ENCODE data around the gene GUCD1. TPM values are rescaled to one million over a fixed set of nuclear protein-coding genes. Genes with fewer than 3 reads are reported as not detected.

Gene GUCD1
- total RNA-seq, 2 experiments from 2014 or later: 99.7 to 111 TPM

- Mint-ChIP-seq H3K4me3 (no peak overlapping the region), H3K27ac (no peak overlapping the region), H3K4me1 (ENCODE audit: low read depth) (peaks cover 20% of the 10 kb centered on the region), H3K27me3 (no peaks in the 10 kb centered on the region), H3K36me3 (ENCODE audit: low read depth) (no peaks in the 10 kb centered on the region), H3K9me3 (no peaks in the 10 kb centered on the region)
- ChIA-PET CTCF (interaction anchor here (0.7 to 4.9 kb wide), 8 partner anchors 14 to 82 kb away, joined by 3 to 46 read pairs (median 5); partner anchors contain the start of gene ADORA2A), POLR2A (no interaction called here)
- ATAC-seq: no peak
- TF ChIP-seq, protein P1, sequence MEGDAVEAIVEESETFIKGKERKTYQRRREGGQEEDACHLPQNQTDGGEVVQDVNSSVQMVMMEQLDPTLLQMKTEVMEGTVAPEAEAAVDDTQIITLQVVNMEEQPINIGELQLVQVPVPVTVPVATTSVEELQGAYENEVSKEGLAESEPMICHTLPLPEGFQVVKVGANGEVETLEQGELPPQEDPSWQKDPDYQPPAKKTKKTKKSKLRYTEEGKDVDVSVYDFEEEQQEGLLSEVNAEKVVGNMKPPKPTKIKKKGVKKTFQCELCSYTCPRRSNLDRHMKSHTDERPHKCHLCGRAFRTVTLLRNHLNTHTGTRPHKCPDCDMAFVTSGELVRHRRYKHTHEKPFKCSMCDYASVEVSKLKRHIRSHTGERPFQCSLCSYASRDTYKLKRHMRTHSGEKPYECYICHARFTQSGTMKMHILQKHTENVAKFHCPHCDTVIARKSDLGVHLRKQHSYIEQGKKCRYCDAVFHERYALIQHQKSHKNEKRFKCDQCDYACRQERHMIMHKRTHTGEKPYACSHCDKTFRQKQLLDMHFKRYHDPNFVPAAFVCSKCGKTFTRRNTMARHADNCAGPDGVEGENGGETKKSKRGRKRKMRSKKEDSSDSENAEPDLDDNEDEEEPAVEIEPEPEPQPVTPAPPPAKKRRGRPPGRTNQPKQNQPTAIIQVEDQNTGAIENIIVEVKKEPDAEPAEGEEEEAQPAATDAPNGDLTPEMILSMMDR (IDR thresholded peaks at IDR 0.05): no peak
- intact Hi-C loops (cut with micrococcal nuclease): loop anchor here (5.0 kb wide), 1 partner anchor 74 kb away; the partner anchor contains the start of gene ADORA2A
- no peak for DNase-seq
Measured at GRCh38 chr22:24501301-24502005, 53.5 kb downstream of the GUCD1 start.

GRCh38 chr22:24500277-24500820, 54.6 kb downstream of the GUCD1 start:
- H3K27me3 Mint-ChIP-seq: peaks cover 2% of the 10 kb centered on the region
- no peaks in the 10 kb centered on the region for H3K9me3 Mint-ChIP-seq
- DNase-seq (no peak), ATAC-seq (no peak)
- CTCF ChIA-PET: interaction anchor here (0.7 to 0.9 kb wide), 2 partner anchors 27 to 76 kb away, joined by 3 read pairs; no protein-coding TSS in a partner anchor
- no peak overlapping the region for H3K4me3 Mint-ChIP-seq
- H3K36me3 Mint-ChIP-seq (ENCODE audit: low read depth): no peaks in the 10 kb centered on the region
- H3K4me1 Mint-ChIP-seq (ENCODE audit: low read depth): peaks cover 20% of the 10 kb centered on the region
- TF ChIP-seq, protein P1 (IDR thresholded peaks at IDR 0.05): no peak
- POLR2A ChIA-PET: interaction anchor here (1.1 kb wide), 1 partner anchor 74 kb away, joined by 3 read pairs; no protein-coding TSS in a partner anchor
- H3K27ac Mint-ChIP-seq: no peak overlapping the region
- intact Hi-C loops (cut with micrococcal nuclease): loop anchor here (5.0 kb wide), 1 partner anchor 73 kb away; the partner anchor contains the start of gene ADORA2A

DNA sequence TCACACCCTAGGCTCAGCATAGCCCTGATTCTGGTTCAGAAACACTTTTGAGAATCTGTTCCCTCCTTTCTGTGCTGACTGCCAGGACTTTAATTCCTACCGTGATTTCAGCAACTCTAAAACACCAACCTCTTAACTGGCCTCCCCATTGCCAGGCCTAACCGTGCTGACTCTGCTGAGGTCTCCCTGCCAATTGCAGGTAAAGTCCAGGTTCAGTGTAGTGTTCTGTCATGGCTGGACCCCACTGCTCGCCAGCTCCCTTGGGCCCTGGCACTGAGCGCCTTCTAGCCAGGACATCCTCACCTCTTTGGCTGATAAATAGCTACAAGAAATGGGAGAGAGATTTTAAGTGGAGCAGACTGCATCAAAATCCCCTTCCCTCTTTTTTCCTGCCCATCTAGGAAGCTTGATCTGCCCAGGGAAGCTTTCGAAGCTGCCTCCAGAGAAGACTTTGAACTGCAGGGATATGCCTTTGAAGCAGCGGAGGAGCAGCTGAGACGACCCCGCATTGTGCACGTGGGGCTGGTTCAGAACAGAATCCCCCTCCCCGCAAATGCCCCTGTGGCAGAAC, 55.1 kb downstream of the GUCD1 start:
- TF ChIP-seq, protein P1 (IDR thresholded peaks at IDR 0.05): no peak
- Mint-ChIP-seq H3K36me3 (ENCODE audit: low read depth) (no peaks in the 10 kb centered on the region), H3K27ac (no peak overlapping the region), H3K27me3 (peaks cover 8% of the 10 kb centered on the region), H3K4me1 (ENCODE audit: low read depth) (peaks cover 20% of the 10 kb centered on the region), H3K4me3 (no peak overlapping the region), H3K9me3 (no peaks in the 10 kb centered on the region)
- no peak for ATAC-seq
- ChIA-PET CTCF (interaction anchor here (0.7 to 0.9 kb wide), 2 partner anchors 28 to 75 kb away, joined by 3 read pairs; no protein-coding TSS in a partner anchor), POLR2A (interaction anchor here (1.1 kb wide), 1 partner anchor 74 kb away, joined by 3 read pairs; no protein-coding TSS in a partner anchor)
- DNase-seq: no peak
- intact Hi-C loops (cut with micrococcal nuclease): loop anchor here (5.0 kb wide), 1 partner anchor 72 kb away; the partner anchor contains the start of gene ADORA2A

- no peak overlapping the region for H3K27ac Mint-ChIP-seq
- H3K27me3 Mint-ChIP-seq: peaks cover 11% of the 10 kb centered on the region
- peaks cover 20% of the 10 kb centered on the region for H3K4me1 Mint-ChIP-seq (ENCODE audit: low read depth)
- POLR2A ChIA-PET: interaction anchor here (0.6 kb wide), 2 partner anchors 12 to 167 kb away, joined by 4 read pairs; no protein-coding TSS in a partner anchor
- no peaks in the 10 kb centered on the region for H3K9me3 Mint-ChIP-seq
- no peak overlapping the region for H3K4me3 Mint-ChIP-seq
- CTCF ChIA-PET: interaction anchor here (0.5 to 1.7 kb wide), 2 partner anchors 77 to 515 kb away, joined by 4 to 5 read pairs; no protein-coding TSS in a partner anchor
- TF ChIP-seq, protein P1 (IDR thresholded peaks at IDR 0.05): no peak
- DNase-seq (no peak), ATAC-seq (no peak)
- no peaks in the 10 kb centered on the region for H3K36me3 Mint-ChIP-seq (ENCODE audit: low read depth)
- intact Hi-C loops (cut with micrococcal nuclease): no loop called here
Measured at GRCh38 chr22:24498824-24499223, 56.1 kb downstream of the GUCD1 start.

Data from activated CD8-positive, alpha-beta T cell treated with anti-CD3 and anti-CD28 coated beads for 36 hours (primary cell).